RPMI8226 (cell line): ENCODE measurements around the gene PLEKHG4.

Experiments
- DNase-seq: peaks from one replicate; pipeline ENCODE4 v3.0.0-alpha.2; 2015

Gene PLEKHG4

GRCh38 chr16:67294171-67294757, 14.9 kb downstream of the PLEKHG4 start:
- no peak for DNase-seq

- DNase-seq: no peak
Observed at GRCh38 chr16:67294938-67295361, 15.6 kb downstream of the PLEKHG4 start.

GRCh38 chr16:67296420-67296819, 17.1 kb downstream of the PLEKHG4 start:
- DNase-seq: no peak

DNA sequence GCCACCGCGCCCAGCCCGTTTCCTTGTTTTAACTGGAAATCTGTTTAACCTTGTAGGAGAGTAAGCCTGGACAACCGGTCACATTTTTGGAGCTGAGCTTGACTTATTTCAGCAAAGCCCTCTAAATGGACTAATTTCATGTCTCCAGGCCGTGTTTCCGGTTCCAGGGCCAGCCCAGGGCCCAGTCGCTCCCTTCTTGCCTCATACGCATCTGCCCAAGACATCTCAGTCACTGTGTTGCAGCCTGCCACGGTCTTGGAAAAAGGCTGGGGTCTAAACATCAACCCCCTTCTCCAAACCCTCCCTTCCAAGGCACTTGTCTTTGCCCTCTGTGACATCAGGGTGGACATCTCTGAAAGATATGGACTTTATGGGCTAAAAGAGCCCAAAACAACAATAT, 18.9 kb downstream of the PLEKHG4 start:
- DNase-seq: no peak

DNA sequence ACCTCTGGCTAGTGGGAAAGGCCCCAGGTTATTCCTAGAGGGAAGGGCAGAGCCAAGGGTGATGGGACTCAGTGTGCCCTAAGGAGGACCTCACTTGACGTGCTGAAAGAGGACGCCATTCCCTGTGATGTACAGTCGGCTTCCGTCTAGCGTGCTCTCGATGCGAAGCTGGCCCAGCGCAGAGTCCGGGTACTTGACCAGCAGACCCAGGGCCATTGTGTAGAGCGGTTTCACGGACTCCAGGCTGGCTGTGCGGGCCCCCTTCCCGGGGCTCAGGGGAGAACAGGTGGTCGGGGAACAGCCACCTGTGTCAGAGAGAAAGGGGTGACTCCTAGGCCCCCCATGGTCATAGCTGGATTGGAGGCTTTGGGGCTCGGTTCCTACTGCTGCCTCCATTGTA, 19.9 kb downstream of the PLEKHG4 start:
- DNase-seq: no peak

- no peak for DNase-seq
Observed at GRCh38 chr16:67301080-67301782, 21.9 kb downstream of the PLEKHG4 start.

DNA sequence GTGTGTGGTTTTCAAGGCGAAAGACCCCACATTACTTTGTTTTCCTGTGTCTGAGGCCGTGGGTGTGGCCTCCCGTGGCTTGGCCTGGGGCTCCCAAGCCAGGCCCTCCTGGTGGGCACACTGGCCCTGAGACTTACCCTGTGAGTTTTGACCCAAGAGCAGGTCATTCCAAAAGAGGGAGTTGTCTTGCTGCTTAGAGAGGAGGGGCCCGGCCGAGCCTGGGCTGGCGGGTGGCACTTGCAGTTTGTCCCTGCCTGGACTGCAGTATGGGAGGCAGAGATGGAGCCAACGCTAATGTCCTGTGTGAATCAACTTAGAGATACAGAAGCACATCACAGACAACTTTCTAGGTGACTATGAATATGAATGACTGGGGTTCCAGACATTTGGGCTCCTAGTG, 22.7 kb downstream of the PLEKHG4 start:
- no peak for DNase-seq

GRCh38 chr16:67302970-67303369, 23.6 kb downstream of the PLEKHG4 start:
- DNase-seq: no peak

DNA sequence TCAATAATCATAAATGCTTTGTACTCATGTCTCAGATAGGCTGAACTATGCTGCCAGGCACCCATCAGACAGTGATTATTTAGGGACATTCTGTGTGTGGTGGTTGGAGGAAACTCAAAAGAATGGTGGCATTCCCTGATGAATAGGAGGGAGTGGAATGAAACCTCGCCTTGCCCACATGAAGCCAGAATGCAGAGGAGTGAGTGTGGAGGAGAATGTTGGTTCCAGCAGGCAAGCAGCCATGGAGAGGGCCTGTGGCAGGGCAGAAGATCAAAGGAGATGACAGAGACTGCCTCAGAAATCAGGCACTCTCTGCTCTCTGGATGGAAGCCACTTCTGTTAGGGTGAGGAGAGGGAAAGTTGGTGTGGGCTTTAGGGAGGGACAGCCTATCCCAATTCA, 24.7 kb downstream of the PLEKHG4 start:
- no peak for DNase-seq

GRCh38 chr16:67305216-67306071, 26.1 kb downstream of the PLEKHG4 start:
- DNase-seq: no peak

- no peak for DNase-seq
Observed at GRCh38 chr16:67310561-67310960, 31.2 kb downstream of the PLEKHG4 start.

DNA sequence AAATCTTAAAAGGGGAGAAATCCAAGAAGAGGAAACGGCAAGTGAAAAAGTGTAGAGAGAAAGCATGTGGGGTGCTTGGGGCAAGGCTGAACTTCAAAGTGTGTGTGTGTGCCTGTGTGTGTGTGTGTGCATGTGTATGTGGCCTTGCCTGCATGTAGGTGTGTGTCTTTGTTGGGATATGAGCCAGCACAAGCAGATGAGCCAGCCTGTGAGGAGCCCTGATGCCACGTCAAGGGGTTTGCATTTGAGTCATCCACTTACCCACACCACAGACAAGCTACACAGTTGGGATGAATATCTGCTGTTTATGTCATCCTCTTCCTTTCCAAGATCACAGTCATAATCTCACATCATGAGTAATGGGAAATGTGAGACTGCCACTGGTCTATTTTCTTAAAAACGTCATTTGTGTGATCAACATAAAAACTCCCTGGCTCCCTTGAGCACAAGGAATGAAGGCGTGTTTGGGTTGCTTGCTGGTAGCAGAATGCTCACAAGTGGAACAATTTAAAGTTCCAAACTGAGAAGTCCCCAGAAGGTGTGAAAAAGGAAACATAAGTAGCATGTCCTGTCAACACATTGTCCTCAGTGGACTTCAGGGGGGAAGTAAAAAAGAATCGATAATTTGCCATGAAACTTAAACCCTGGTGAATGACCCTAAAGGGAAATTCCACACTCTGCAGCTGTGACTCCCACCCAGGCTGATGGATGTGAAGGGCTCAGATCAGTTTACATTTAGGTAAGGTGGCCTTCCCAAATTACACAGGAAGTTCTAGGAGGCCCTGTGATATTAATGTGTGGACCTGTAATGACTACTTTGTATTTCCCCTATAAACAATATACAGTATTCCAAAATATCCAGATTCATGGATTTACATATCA, 32.5 kb downstream of the PLEKHG4 start:
- DNase-seq: no peak

GRCh38 chr16:67312719-67313118, 33.4 kb downstream of the PLEKHG4 start:
- no peak for DNase-seq

DNA sequence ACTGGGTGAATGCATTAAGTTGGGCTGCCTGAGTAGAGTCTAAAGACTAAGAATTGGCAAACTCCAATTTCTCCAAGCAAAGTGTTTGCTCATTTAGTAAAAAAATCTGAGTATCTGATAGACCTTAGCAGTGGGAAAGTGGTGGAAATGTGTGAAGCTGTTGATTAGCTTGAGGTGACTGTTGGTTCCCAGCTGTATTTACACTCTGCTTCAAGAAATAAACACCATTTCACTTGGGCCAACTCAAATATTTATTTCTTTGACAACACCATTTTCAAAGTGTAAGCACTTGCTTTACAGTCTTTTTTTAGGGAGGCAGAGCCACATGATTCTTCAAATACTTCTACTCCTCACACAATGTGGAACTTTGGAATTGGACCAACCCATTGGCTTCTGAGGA, 38.5 kb downstream of the PLEKHG4 start:
- DNase-seq: no peak

DNA sequence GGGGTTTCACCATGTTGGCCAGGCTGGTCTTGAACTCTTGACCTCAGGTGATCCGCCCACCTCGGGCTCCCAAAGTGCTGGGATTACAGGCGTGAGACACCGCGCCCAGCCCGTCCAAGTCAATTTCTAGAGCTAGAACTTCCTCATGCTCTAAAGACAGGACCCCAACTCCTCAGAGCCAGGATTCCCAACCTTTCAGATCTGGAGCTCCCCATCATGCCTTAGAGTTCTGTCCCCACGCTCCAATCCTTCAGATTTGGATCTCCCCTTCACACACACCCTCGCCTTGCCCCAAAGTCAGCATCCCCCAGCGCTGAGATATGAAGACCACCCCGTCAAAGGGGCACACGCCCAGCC, 46.8 kb downstream of the PLEKHG4 start:
- DNase-seq: no peak

DNA sequence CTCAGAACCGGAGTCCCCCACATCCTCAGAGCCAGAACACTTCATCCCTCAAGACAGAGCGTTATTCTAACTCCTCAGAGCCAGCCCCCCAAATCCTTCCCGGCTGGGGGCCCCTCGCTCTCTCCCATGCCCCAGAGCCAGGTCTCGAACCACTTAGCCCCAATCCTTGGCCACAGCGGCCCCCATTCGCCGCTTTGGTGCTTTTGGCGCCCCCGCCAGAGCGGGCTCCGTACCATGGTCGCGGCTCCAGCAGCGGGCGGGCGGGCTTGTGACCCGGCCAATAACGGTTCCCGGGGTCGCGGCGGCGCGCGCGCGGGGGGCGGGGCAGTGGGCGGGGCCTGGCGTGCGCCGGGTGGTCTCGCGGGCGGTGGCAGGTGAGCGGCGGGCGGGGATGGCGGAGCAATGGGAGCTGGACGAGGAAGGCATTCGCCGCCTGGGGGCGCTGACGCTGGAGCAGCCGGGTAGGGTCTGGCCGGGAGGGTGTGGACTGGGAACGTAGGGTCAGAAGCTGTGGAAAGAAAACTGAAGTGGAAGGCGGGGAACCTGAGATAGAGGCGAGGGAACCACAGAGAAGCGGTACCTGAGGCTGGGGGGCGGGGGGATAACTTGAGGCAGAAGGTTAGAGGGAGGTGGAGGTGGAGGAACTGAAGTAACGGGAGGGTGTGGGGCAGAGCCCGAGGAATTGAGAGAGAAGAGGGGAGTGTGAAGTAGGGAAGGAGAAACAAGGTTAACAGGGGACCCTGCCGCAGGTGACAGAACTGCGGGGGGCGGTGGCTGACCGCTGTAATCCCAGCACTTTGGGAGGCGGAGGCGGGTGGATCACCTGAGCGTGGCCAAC, 47.4 kb downstream of the PLEKHG4 start, which contains the start of the genes KCTD19 and LRRC36:
Gene KCTD19, minus strand, starts transcription at position 270 of the 838 bp plus-strand sequence. Its CDS starts 34 bp downstream, at position 236.
Gene LRRC36, plus strand, starts transcription at position 344 of the 838 bp plus-strand sequence. Its CDS starts 48 bp downstream, at position 392.
- DNase-seq: peak; percentile 23

- DNase-seq: no peak
Observed at GRCh38 chr16:67327743-67328142, 48.4 kb downstream of the PLEKHG4 start.

- DNase-seq: no peak
Observed at GRCh38 chr16:67329901-67330300, 50.6 kb downstream of the PLEKHG4 start.

GRCh38 chr16:67333315-67333714, 54.0 kb downstream of the PLEKHG4 start:
- no peak for DNase-seq

- DNase-seq: no peak
Observed at GRCh38 chr16:67336116-67336515, 56.8 kb downstream of the PLEKHG4 start.

DNA sequence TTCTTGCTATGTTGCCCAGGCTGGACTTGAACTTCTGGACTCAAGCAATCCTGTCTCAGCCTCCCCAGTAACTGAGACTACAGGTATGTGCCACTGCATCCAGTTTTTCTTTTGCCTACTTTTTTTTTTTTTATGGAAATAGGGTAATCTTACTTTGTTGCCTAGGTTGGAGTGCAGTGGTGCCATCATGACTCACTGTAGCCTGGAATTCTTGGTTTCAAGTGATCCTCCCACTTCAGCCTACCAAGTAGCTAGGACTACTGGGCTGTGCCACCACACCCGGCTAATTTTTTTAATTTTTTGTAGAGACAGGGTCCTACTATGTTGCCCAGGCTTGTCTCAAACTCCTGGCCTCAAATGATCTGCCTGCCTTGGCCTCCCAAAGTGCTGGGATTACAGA, 57.3 kb downstream of the PLEKHG4 start:
- no peak for DNase-seq
